GM12892 (cell line): ENCODE measurements around the gene PPP6R2.

ENCODE experiments used
- POLR2A ChIP-seq: IDR thresholded peaks from 2 replicates; pipeline ENCODE4 v1.6.1; 2011; ENCODE audit warnings: low read depth, low read length, control low read depth
- POLR2AphosphoS5 ChIP-seq: IDR thresholded peaks from 2 replicates; pipeline ENCODE4 v1.6.1; 2011; ENCODE audit warnings: low read depth, low read length, control low read depth
- TAF1 ChIP-seq: IDR thresholded peaks from 2 replicates; pipeline ENCODE4 v1.6.1; 2011; ENCODE audit warnings: low read depth, mild to moderate bottlenecking, control low read depth, low read length, borderline replicate concordance

DNA sequence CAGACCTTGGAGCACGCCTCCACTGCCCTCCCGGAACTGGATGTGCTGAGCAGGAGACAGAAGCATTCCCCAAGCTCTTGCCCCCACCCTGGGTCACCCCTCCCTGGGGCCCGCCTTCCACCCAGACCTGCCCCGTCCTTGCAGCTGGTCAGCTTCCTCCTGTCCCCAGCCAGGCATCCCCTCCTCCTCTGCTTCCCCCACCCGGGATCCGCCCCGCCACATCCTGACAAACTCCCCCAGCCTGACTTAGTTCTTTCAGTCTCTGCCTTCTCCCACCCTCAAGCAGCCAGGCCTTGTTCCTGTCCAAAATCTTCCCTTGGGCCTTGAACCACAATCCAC, 34.6 kb upstream of the PPP6R2 start:
- TF ChIP-seq POLR2A = no peak
- peak; percentile 25; the same call in 1 of the 2 replicates for TF ChIP-seq POLR2AphosphoS5
- TF ChIP-seq TAF1 = 0 out of 2 replicates have a peak, but pooled peaks have one; percentile 16
